ENCODE measurements around the gene GLG1. TPM values are rescaled to one million over a fixed set of nuclear protein-coding genes. Genes with fewer than 3 reads are reported as not detected.

The GLG1 gene
- polyA plus RNA-seq, 1 donor from 2014 or later: 36.6 TPM

- H3F3A ChIP-seq (ENCODE audit: insufficient read depth, low read length, poor library complexity, severe bottlenecking): no peaks in the 10 kb centered on the region
- H3K9ac ChIP-seq (ENCODE audit: low read length): no peak overlapping the region
- H3K79me2 ChIP-seq (replicated peaks; ENCODE audit: insufficient read depth, low read length): no peaks in the 10 kb centered on the region
- H4K20me1 ChIP-seq (ENCODE audit: insufficient read depth): no peaks in the 10 kb centered on the region
- H3K27ac ChIP-seq (ENCODE audit: low read length): no peak overlapping the region
- H3K27me3 ChIP-seq (ENCODE audit: insufficient read depth, low read depth, low read length): no peaks in the 10 kb centered on the region
- no peaks in the 10 kb centered on the region for H3K9me2 ChIP-seq (ENCODE audit: insufficient read depth, low read length)
- no peaks in the 10 kb centered on the region for H3K36me3 ChIP-seq (ENCODE audit: insufficient read depth, low read length)
- H3K9me3 ChIP-seq (ENCODE audit: low read length): no peaks in the 10 kb centered on the region
- TF ChIP-seq POLR2AphosphoS5 (IDR thresholded peaks at IDR 0.05): no peak
- no peak for TF ChIP-seq MXI1 (conservative IDR thresholded peaks at IDR 0.05; ENCODE audit: poor library complexity, severe bottlenecking)
- TF ChIP-seq CTCF (IDR thresholded peaks at IDR 0.05; ENCODE audit: poor library complexity, severe bottlenecking): no peak
- TF ChIP-seq SMC3 (conservative IDR thresholded peaks at IDR 0.05; ENCODE audit: poor library complexity): no peak
- TF ChIP-seq REST (IDR thresholded peaks at IDR 0.05; ENCODE audit: borderline replicate concordance): no peak
- TF ChIP-seq TAF1 (IDR thresholded peaks at IDR 0.05; ENCODE audit: low read depth): no peak
- no peak for TF ChIP-seq EP300 (conservative IDR thresholded peaks at IDR 0.05; ENCODE audit: poor library complexity, severe bottlenecking)
- no peak overlapping the region for H2AFZ ChIP-seq (ENCODE audit: low read depth, low read length)
- no peak overlapping the region for H3K4me2 ChIP-seq (ENCODE audit: low read length)
- no peak overlapping the region for H3K4me3 ChIP-seq (ENCODE audit: low read length)
Measured at GRCh38 chr16:74641969-74642368, 35.1 kb upstream of the GLG1 start.

- no peak overlapping the region for H3K27ac ChIP-seq (ENCODE audit: low read length)
- H3K27me3 ChIP-seq (ENCODE audit: insufficient read depth, low read depth, low read length): no peaks in the 10 kb centered on the region
- H3K9me3 ChIP-seq (ENCODE audit: low read length): no peaks in the 10 kb centered on the region
- H4K20me1 ChIP-seq (ENCODE audit: insufficient read depth): no peaks in the 10 kb centered on the region
- no peaks in the 10 kb centered on the region for H3K9me2 ChIP-seq (ENCODE audit: insufficient read depth, low read length)
- H3K79me2 ChIP-seq (replicated peaks; ENCODE audit: insufficient read depth, low read length): no peaks in the 10 kb centered on the region
- TF ChIP-seq RAD21 (conservative IDR thresholded peaks at IDR 0.05) (no peak), REST (IDR thresholded peaks at IDR 0.05; ENCODE audit: borderline replicate concordance) (no peak), POLR2AphosphoS5 (IDR thresholded peaks at IDR 0.05) (no peak), CTCF (IDR thresholded peaks at IDR 0.05; ENCODE audit: poor library complexity, severe bottlenecking) (no peak), EP300 (conservative IDR thresholded peaks at IDR 0.05; ENCODE audit: poor library complexity, severe bottlenecking) (no peak), EZH2 (IDR thresholded peaks at IDR 0.05; ENCODE audit: borderline replicate concordance, insufficient read depth, low read length, poor library complexity, severe bottlenecking) (no peak), MXI1 (conservative IDR thresholded peaks at IDR 0.05; ENCODE audit: poor library complexity, severe bottlenecking) (no peak), TAF1 (IDR thresholded peaks at IDR 0.05; ENCODE audit: low read depth) (no peak), SMC3 (conservative IDR thresholded peaks at IDR 0.05; ENCODE audit: poor library complexity) (no peak)
- H2AFZ ChIP-seq (ENCODE audit: low read depth, low read length): no peak overlapping the region
- H3K4me2 ChIP-seq (ENCODE audit: low read length): no peak overlapping the region
- no peaks in the 10 kb centered on the region for H3F3A ChIP-seq (ENCODE audit: insufficient read depth, low read length, poor library complexity, severe bottlenecking)
- H3K36me3 ChIP-seq (ENCODE audit: insufficient read depth, low read length): no peaks in the 10 kb centered on the region
- H3K4me3 ChIP-seq (ENCODE audit: low read length): no peak overlapping the region
- no peak overlapping the region for H3K9ac ChIP-seq (ENCODE audit: low read length)
Measured at GRCh38 chr16:74637742-74638453, 31.0 kb upstream of the GLG1 start.

All from neural cell (in vitro differentiated cells).